Upper lobe of left lung (tissue), 6 donors: Measurements from ENCODE around the gene RGS7. TPM values are rescaled to one million over a fixed set of nuclear protein-coding genes. Genes with fewer than 3 reads are reported as not detected.

Experiments
- ATAC-seq, 2 donors: fragments of 200-7000 bp; cut with Tn5 transposase; one replicate each; pipeline ENCODE4 v1.9.1; 2022; ENCODE audit warnings: mild to moderate bottlenecking in 2 of 2, moderate library complexity in 2 of 2; ENCODE audit not compliant: low FRiP score in 2 of 2
- DNase-seq, 2 donors: peaks; one replicate each; pipeline ENCODE4 v3.0.0-alpha.2; 2019 to 2020
- H3K27ac ChIP-seq, 4 donors: fragments of 200-600 bp; sonication (generic); one replicate each; pipeline ENCODE4 v1.5.1; 2016 to 2019
- H3K27me3 ChIP-seq, 4 donors: fragments of 200-600 bp; sonication (generic); one replicate each; pipeline ENCODE4 v1.5.1; 2017 to 2019
- H3K36me3 ChIP-seq, 4 donors: fragments of 200-600 bp; sonication (generic); one replicate each; pipeline ENCODE4 v1.5.1; 2016 to 2019
- H3K4me1 ChIP-seq, 4 donors: fragments of 200-600 bp; sonication (generic); one replicate each; pipeline ENCODE4 v1.5.1; 2018 to 2019
- H3K4me3 ChIP-seq, 4 donors: fragments of 200-600 bp; sonication (generic); one replicate each; pipeline ENCODE4 v1.5.1; 2017 to 2019; ENCODE audit warnings: mild to moderate bottlenecking in 2 of 4, moderate library complexity in 1 of 4
- H3K9me3 ChIP-seq, 4 donors: fragments of 200-600 bp; sonication (generic); one replicate each; pipeline ENCODE4 v1.5.1; 2018 to 2019
- EP300 ChIP-seq, 4 donors: sonication (generic); formaldehyde crosslinking; IDR thresholded peaks; one replicate each; pipeline ENCODE4 v1.5.1; 2017; ENCODE audit warnings: antibody characterized with exemption in 4 of 4, control low read depth in 2 of 4
- POLR2A ChIP-seq, 4 donors: fragments of 450-650 bp; IDR thresholded peaks; one replicate each; pipeline ENCODE4 v1.5.1; 2016 to 2017; ENCODE audit warnings: antibody characterized with exemption in 4 of 4, mild to moderate bottlenecking in 2 of 4
- POLR2AphosphoS5 ChIP-seq, 2 donors: sonication (generic); formaldehyde crosslinking; IDR thresholded peaks; one replicate each; pipeline ENCODE4 v1.5.1; 2017; ENCODE audit warnings: antibody characterized with exemption in 2 of 2
- WGBS, 2 donors: methylation state at CpG; one replicate each; pipeline ENCODE4 v1.1.5; 2017 to 2018; 5-methylcytosine and 5-hydroxymethylcytosine counted together
- total RNA-seq, 6 donors: library from RNA; depleted of rRNA in 4 of 6; stranded (reverse); fragments of >200 nt in 4 of 6; gene quantifications; one replicate each; pipeline versions ENCODE4 v1.1.0 to v1.2.1, GENCODE V29; 2016 to 2021
- TF ChIP-seq, protein P1 (sequence below), 6 experiments: fragments of 450-650 bp in 4 of 6; fragments of 200-600 bp in 2 of 6; sonication (generic) in 2 of 6; IDR thresholded peaks; one replicate each; pipeline ENCODE4 v1.5.1; 2016 to 2019; ENCODE audit warnings: antibody characterized with exemption in 6 of 6
- donor health status: DM: no; HTN: no; CAD: no; lungs with moderate emphysema.
- donor health status: DM: no; HTN: yes; CAD: no; lungs with severe emphysema.

The RGS7 gene
- total RNA-seq, 6 donors from 2014 or later, result 0.15 TPM; not detected in 5

DNA sequence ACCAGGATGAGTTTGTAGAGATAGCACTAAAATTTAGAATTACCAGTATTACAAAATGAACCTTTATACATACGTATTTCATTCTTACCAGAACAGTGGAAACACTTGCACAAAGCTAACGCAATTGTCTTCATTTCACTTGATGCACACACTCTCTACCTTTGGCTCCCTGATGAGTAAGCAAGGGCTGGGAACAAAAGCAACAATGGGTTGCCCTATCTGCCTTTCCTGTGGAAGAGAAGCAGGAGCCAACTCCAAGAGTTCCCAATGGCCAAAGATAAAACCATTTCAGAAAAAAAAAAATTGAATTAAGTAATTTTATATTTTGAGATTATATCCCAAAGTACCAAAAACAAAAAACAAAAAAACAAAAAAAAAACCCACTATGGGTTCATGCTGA, 401.0 kb downstream of the RGS7 start:
- H3K4me3 ChIP-seq, result no peak overlapping the region
- no peaks in the 10 kb centered on the region for H3K36me3 ChIP-seq
- 41 to 66% methylated on average over 2 of the region's 2 CpGs for WGBS, 2 donors
- TF ChIP-seq POLR2AphosphoS5 (IDR thresholded peaks at IDR 0.05) (no peak), POLR2A (IDR thresholded peaks at IDR 0.05) (no peak), EP300 (IDR thresholded peaks at IDR 0.05) (no peak)
- TF ChIP-seq, protein P1, sequence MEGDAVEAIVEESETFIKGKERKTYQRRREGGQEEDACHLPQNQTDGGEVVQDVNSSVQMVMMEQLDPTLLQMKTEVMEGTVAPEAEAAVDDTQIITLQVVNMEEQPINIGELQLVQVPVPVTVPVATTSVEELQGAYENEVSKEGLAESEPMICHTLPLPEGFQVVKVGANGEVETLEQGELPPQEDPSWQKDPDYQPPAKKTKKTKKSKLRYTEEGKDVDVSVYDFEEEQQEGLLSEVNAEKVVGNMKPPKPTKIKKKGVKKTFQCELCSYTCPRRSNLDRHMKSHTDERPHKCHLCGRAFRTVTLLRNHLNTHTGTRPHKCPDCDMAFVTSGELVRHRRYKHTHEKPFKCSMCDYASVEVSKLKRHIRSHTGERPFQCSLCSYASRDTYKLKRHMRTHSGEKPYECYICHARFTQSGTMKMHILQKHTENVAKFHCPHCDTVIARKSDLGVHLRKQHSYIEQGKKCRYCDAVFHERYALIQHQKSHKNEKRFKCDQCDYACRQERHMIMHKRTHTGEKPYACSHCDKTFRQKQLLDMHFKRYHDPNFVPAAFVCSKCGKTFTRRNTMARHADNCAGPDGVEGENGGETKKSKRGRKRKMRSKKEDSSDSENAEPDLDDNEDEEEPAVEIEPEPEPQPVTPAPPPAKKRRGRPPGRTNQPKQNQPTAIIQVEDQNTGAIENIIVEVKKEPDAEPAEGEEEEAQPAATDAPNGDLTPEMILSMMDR (IDR thresholded peaks at IDR 0.05), result no peak
- no peaks in the 10 kb centered on the region for H3K9me3 ChIP-seq
- no peaks in the 10 kb centered on the region for H3K4me1 ChIP-seq
- ATAC-seq, result no peak
- DNase-seq, result no peak
- H3K27me3 ChIP-seq, result no peaks in the 10 kb centered on the region
- no peak overlapping the region for H3K27ac ChIP-seq

DNA sequence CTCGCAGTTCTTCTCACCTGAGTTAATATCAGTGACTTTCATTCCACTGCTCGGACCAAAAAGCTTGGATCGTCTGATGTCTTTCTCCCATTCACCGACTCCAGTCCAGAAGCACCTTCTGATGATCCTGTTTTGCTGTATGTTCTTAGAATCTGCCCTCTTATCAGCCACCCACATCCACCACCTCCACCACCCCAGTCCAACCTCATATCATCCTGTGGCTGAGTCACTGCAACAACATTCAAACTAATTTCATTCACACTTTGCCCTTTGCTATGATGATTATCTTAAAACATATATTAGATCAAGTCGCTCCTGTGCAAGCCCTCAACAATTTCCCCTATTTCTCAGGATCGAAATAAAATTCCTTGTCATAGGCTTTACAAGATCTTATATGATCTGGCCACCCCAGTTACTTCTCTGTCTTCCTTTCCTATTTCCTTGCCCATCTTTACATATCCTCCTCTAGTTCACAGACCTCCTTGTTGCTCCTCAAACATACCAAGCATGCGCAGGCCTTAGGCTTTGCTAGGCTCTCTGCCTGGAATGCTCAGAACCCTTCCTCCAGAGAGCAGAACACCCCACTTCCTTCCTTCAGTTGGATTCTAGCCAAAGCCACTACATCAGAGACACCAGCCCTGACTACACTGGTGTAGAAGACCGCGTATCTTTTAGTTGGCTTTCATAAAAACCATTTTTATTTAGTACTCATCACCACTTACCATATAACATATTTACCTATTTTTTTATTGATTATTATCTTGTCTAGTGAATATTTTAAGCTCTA, 409.4 kb downstream of the RGS7 start:
- Histone ChIP-seq H3K27me3 (no peaks in the 10 kb centered on the region), H3K36me3 (no peaks in the 10 kb centered on the region), H3K4me3 (no peak overlapping the region), H3K27ac (no peak overlapping the region), H3K4me1 (no peaks in the 10 kb centered on the region), H3K9me3 (no peaks in the 10 kb centered on the region)
- WGBS, 2 donors, result 80 to 90% methylated on average over 9 of the region's 9 CpGs
- DNase-seq (no peak), ATAC-seq (no peak)
- no peak for TF ChIP-seq POLR2AphosphoS5 (IDR thresholded peaks at IDR 0.05)
- TF ChIP-seq, protein P1 (IDR thresholded peaks at IDR 0.05), result no peak
- no peak for TF ChIP-seq POLR2A (IDR thresholded peaks at IDR 0.05)
- no peak for TF ChIP-seq EP300 (IDR thresholded peaks at IDR 0.05)

DNA sequence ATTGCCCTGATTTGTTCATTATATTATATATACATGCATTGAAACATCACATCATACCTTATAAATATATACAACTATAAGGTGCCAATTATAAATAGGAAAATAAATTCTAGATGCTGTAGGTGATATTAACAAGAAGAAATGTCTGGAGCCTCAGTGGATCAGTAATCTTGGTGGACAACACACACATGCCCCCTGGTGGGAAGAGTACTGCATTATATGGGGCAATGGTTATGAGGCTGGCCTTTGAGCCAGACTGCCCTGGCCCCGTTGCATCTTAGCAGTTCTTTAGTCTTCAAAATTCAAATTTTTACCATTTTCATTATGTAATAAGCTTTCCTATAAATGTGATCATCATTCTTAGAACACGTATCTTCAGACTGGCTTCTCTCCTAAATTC, 410.1 kb downstream of the RGS7 start:
- Histone ChIP-seq H3K27ac (no peak overlapping the region), H3K4me3 (no peak overlapping the region), H3K27me3 (no peaks in the 10 kb centered on the region), H3K4me1 (no peaks in the 10 kb centered on the region), H3K36me3 (no peaks in the 10 kb centered on the region), H3K9me3 (no peaks in the 10 kb centered on the region)
- DNase-seq (no peak), ATAC-seq (peak in 1 of 2 donors; percentile 74)
- 82% methylated on average over 2 of the region's 2 CpGs for WGBS, 2 donors
- TF ChIP-seq, protein P1 (IDR thresholded peaks at IDR 0.05), result peak in 2 of 6 experiments; percentile 11 to 26
- no peak for TF ChIP-seq POLR2AphosphoS5 (IDR thresholded peaks at IDR 0.05)

DNA sequence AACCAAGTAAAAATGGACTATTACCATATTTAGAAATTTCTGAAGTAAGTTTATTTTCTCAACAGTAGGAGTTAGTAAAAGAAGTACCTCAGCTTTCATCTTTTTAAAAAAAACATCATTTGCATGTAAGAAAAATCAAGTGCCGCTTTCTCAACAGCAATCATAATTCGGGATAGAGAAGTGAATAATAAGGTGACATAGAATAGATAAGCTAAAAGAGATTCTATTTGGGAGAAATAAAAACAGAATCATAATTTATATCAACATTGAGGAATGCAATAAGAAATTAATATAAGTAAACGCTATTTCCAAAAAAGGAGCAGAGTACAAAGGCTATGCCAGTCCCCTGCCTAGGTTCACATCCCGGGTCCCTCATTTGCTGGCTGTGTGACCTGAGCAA, 414.1 kb downstream of the RGS7 start:
- Histone ChIP-seq H3K27ac (no peak overlapping the region), H3K9me3 (peaks cover 0 to 6% (median 1%) of the 10 kb centered on the region in 4 donors), H3K27me3 (no peaks in the 10 kb centered on the region), H3K36me3 (no peaks in the 10 kb centered on the region), H3K4me1 (no peaks in the 10 kb centered on the region), H3K4me3 (no peak overlapping the region)
- WGBS, 2 donors, result 82 to 86% methylated on average over 4 of the region's 4 CpGs
- DNase-seq (no peak), ATAC-seq (no peak)
- TF ChIP-seq EP300 (IDR thresholded peaks at IDR 0.05) (no peak), POLR2A (IDR thresholded peaks at IDR 0.05) (no peak), POLR2AphosphoS5 (IDR thresholded peaks at IDR 0.05) (no peak)
- TF ChIP-seq, protein P1 (IDR thresholded peaks at IDR 0.05), result no peak
